Dermis lymphatic vessel endothelial cell (primary cell): Measurements from ENCODE around the gene ELAVL2. TPM values are rescaled to one million over a fixed set of nuclear protein-coding genes. Genes with fewer than 3 reads are reported as not detected.

Experiments
- total RNA-seq: library from RNA; depleted of rRNA; stranded (reverse); fragments of >200 nt; gene quantifications from 2 replicates; pipeline ENCODE4 v1.2.1, GENCODE V29; 2014

Gene ELAVL2
- 0.22 and 0.26 TPM in 2 replicates for total RNA-seq

GRCh38 chr9:23826120-23826629 is at the start of gene ELAVL2:
TSS of gene ELAVL2 (minus strand) at chr9:23826240. CDS start at chr9:23762234, 64,006 bp downstream.

